ENCODE data around the gene RXFP4.

DNA sequence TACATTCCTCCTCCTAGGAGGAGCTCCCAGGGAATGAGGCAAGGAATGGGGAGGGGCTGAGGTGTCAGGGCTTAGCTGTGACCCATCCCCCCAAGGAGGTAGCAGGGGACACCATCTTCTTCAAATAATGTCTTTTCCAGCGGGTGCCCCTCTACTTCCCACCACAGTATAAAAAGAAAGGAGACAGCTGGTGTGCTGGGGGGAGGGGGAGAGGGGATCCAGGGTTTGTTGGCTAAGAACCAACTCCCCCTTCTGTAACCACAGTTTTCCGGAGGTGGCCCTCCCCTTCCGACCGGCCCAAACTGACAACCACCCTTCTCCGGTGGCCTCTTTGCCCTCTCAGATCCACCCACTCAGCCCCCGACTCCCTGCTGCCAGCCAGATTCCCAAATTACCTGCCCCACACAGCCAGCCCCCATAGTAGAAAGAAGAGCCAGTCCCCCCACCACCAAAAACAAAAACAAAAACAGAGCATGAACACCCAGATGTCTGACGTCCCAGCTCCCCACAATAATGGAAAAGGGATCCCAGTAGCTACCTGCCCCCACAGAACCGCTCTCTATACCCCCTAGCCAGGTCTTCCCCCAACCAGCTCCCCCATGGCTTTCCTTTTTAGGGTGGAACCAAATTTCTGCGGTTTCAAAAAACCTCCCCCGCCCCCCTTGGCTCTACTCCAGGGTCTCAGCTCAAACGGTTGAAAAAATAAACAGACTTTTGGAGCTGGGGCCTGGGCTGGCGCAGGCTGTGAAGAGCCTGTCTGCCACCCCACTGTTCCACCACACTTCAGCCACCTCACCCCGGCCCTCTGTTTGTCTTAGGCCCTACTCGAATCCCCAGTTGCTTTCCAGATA lies 34.8 kb downstream of the RXFP4 start:
- TF ChIP-seq, protein P1, sequence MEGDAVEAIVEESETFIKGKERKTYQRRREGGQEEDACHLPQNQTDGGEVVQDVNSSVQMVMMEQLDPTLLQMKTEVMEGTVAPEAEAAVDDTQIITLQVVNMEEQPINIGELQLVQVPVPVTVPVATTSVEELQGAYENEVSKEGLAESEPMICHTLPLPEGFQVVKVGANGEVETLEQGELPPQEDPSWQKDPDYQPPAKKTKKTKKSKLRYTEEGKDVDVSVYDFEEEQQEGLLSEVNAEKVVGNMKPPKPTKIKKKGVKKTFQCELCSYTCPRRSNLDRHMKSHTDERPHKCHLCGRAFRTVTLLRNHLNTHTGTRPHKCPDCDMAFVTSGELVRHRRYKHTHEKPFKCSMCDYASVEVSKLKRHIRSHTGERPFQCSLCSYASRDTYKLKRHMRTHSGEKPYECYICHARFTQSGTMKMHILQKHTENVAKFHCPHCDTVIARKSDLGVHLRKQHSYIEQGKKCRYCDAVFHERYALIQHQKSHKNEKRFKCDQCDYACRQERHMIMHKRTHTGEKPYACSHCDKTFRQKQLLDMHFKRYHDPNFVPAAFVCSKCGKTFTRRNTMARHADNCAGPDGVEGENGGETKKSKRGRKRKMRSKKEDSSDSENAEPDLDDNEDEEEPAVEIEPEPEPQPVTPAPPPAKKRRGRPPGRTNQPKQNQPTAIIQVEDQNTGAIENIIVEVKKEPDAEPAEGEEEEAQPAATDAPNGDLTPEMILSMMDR (IDR thresholded peaks at IDR 0.05; ENCODE audit: insufficient read depth, low read depth, low read length): no peak
- no peak for TF ChIP-seq EZH2 (IDR thresholded peaks at IDR 0.05; ENCODE audit: insufficient read depth, low read length)

Data from astrocyte (in vitro differentiated cells and primary cell).